H54 (cell line): ENCODE measurements around the gene MARCHF10.

ENCODE experiments used
- DNase-seq: peaks from one replicate; pipeline ENCODE4 v3.0.0; 2011; ENCODE audit warnings: low spot score, mixed read lengths; ENCODE audit not compliant: insufficient read length
- FAIRE-seq: peaks from 3 replicates; lab custom pipeline; 2011; peaks lifted over from hg19 to GRCh38; lab: Jason Lieb, UNC
- POLR2A ChIP-seq: IDR thresholded peaks from 2 replicates; pipeline ENCODE4 v1.6.1; 2011; ENCODE audit warnings: low read depth, mild to moderate bottlenecking, low read length

Gene MARCHF10

GRCh38 chr17:62761884-62762283, 46.2 kb downstream of the MARCHF10 start:
- FAIRE-seq = peak; percentile 80
- no peak for TF ChIP-seq POLR2A
- peak; percentile 60 for DNase-seq

DNA sequence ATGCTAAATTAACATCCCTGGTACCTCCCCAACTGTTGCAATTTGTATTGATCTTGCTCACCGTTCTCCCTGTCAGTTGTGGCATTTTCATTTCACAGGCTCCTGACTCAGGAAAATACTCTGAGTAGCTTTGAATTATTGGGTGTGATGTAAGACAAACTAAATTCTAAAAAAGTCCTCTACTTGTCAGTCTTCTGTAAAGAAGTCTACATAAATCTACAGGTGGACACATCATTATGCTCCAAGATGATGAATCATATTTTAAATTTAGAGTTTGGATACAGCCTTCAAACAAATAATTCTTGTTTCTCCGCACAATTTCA, 47.2 kb downstream of the MARCHF10 start:
- DNase-seq = no peak
- no peak for FAIRE-seq
- no peak for TF ChIP-seq POLR2A

DNA sequence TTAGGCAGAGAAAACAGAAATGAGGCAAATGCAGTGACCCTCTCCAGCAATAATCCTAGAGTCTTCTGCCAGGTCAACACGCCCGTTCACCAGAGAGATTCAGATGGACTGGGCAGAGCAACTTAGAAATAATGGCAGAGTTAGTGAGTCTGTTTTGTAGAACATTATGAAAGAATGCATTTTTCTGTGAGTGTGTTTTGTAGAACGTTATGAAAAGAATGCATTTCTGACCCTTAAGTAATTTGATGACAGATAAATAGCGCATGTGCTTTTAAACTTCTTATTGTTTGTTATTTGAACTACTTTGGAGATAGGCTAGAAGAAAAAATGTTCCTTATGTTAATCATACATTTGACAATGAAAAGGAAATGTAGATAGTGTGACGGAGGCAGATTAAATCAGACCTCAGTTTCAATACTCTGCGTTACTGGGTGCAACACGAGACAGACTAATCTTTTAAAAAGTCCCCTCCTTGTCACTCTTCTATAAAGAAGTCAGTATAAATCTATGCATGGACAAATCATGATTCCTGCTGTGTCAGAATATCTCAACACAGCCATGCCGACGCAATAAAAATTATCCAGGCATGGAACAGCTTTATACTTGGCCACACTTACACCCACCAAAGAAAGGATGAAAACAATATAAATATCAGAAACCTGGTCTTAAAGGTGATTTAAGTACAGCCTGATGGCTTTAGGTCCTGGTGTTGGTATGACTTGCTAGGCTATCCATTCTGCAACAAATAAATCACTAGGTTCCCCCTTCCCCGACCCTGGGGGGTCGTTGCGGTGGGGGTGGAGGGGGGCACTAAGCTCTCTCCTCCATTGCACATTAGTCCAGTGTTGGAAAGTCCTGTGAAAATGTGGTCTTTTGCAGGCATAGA, 47.8 kb downstream of the MARCHF10 start:
- FAIRE-seq (no peak), DNase-seq (no peak)
- TF ChIP-seq POLR2A = no peak

DNA sequence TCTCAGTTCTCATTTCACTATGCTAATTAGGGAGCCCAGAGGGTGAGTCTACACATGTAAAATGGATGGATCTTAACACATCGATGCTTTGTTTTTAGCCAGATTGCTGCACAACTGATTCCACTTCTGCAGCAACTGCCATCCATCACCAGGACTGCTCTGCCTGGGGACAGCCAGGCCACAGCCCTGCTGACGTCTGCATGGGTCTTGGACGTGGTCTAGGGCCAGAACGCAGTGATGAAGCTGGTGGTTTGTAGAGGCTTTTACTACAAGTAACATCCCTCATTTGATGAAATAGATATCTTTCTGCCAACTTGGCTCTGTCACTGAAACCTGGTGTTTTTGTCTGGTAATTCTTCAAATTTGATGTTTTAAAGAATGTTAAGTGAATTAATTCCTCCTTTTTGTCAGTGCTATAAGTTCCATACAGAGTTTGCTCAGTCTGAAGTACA, 50.6 kb downstream of the MARCHF10 start:
- DNase-seq (no peak), FAIRE-seq (no peak)
- TF ChIP-seq POLR2A = no peak

DNA sequence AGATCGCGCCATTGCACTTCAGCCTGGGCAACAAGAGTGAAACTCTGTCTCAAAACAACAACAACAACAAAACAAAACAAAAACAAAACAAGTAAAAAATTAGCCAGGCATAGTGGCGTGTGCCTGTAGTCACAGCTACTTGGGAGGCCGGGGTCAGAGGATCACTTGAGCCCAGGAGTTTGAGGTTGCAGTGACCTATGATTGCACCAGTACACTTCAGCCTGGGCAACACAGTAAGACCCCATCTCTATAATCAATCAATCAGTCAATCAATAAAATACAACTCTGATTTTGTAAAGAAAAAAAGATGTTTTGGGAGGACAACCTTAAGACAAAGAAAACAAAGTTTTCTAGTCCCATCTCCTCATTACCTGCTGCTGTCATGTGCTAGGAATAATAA, 51.9 kb downstream of the MARCHF10 start:
- FAIRE-seq (no peak), DNase-seq (no peak)
- TF ChIP-seq POLR2A = no peak

- TF ChIP-seq POLR2A = no peak
- DNase-seq (no peak), FAIRE-seq (no peak)
Measured at GRCh38 chr17:62755141-62755851, 52.8 kb downstream of the MARCHF10 start.

DNA sequence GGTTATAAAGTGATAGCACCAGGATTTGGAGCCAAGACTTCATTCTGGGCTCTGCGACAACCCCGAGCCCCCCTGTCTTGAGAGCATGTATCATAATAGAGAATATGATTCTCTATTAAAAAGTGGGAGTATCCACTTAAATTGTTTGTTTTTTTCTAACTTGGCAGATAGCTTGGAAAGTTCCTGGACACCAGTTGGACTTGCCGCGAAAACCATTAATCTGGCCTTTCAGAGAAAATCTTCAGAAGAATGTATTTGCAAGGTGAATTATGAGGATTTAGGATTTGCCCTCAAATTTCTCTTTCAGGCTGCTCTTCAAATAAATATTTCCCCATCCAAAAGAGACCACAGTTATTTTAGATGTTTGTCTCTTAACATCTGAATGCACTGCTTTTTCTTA, 53.5 kb downstream of the MARCHF10 start:
- no peak for DNase-seq
- no peak for TF ChIP-seq POLR2A
- no peak for FAIRE-seq

DNA sequence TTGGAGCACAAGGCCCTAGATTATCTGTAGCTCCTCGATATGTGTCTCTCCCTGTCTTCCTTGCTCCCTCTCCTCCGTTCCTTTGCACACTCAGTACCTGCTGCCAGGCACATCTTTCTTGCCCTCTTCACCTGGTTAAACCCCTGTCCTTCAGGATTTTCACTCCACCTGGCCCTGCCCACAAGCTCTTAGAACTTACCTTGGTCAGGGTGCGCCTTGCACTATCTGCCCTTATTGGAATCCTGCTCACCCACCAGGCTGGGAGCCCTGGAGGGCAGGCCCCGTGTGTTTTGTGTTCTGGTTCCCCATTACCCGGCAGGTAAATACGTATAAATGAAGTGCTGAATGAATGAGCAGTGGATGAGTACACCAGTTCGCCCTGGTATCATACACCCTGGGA, 54.6 kb downstream of the MARCHF10 start:
- TF ChIP-seq POLR2A = no peak
- DNase-seq (no peak), FAIRE-seq (no peak)

GRCh38 chr17:62751060-62751691, 56.9 kb downstream of the MARCHF10 start:
- FAIRE-seq (no peak), DNase-seq (no peak)
- TF ChIP-seq POLR2A = no peak

DNA sequence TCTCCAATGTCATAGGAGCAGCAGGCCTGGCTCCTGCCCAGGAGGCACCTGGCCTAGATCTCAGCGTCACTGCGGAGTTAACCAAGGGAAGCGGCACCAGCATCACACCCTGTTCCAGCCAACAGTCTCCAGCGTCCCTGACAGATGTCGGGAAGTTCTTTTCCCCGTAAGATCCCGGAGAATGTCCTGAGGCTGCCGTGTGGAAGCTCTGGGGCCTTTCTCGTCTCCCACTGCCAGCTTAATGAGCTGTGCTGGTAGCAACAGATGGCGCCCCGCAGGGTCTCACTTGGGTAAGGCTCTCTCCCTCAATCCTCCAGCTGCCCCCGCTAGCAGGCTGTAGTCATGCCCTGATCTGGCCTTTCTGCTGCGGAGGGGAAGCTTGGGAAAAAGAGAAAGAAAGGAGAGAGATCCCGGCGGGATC, 57.5 kb downstream of the MARCHF10 start:
- no peak for TF ChIP-seq POLR2A
- FAIRE-seq = no peak
- no peak for DNase-seq

GRCh38 chr17:62749926-62750325, 58.2 kb downstream of the MARCHF10 start:
- DNase-seq (no peak), FAIRE-seq (no peak)
- no peak for TF ChIP-seq POLR2A

GRCh38 chr17:62746941-62747340, 61.2 kb downstream of the MARCHF10 start:
- DNase-seq = no peak
- FAIRE-seq = no peak
- TF ChIP-seq POLR2A = no peak

GRCh38 chr17:62745806-62746205, 62.3 kb downstream of the MARCHF10 start:
- no peak for DNase-seq
- FAIRE-seq = no peak
- TF ChIP-seq POLR2A = no peak

- DNase-seq (no peak), FAIRE-seq (no peak)
- TF ChIP-seq POLR2A = no peak
Measured at GRCh38 chr17:62744259-62744658, 63.9 kb downstream of the MARCHF10 start.
